Parietal lobe (tissue), 2 donors: ENCODE results near the gene SHROOM2. TPM values are rescaled to one million over a fixed set of nuclear protein-coding genes. Genes with fewer than 3 reads are reported as not detected.

ENCODE experiments used
- small RNA-seq: library from RNA; depleted of rRNA; stranded (forward); fragments of <200 nt; gene quantifications from one replicate; pipeline ENCODE3, GENCODE V24; 2014; ENCODE audit warnings: low replicate concordance
- total RNA-seq: library from RNA; depleted of rRNA; stranded (reverse); fragments of >200 nt; gene quantifications from one replicate; pipeline ENCODE4 v1.2.3, GENCODE V29; 2014

Gene SHROOM2, protein sequence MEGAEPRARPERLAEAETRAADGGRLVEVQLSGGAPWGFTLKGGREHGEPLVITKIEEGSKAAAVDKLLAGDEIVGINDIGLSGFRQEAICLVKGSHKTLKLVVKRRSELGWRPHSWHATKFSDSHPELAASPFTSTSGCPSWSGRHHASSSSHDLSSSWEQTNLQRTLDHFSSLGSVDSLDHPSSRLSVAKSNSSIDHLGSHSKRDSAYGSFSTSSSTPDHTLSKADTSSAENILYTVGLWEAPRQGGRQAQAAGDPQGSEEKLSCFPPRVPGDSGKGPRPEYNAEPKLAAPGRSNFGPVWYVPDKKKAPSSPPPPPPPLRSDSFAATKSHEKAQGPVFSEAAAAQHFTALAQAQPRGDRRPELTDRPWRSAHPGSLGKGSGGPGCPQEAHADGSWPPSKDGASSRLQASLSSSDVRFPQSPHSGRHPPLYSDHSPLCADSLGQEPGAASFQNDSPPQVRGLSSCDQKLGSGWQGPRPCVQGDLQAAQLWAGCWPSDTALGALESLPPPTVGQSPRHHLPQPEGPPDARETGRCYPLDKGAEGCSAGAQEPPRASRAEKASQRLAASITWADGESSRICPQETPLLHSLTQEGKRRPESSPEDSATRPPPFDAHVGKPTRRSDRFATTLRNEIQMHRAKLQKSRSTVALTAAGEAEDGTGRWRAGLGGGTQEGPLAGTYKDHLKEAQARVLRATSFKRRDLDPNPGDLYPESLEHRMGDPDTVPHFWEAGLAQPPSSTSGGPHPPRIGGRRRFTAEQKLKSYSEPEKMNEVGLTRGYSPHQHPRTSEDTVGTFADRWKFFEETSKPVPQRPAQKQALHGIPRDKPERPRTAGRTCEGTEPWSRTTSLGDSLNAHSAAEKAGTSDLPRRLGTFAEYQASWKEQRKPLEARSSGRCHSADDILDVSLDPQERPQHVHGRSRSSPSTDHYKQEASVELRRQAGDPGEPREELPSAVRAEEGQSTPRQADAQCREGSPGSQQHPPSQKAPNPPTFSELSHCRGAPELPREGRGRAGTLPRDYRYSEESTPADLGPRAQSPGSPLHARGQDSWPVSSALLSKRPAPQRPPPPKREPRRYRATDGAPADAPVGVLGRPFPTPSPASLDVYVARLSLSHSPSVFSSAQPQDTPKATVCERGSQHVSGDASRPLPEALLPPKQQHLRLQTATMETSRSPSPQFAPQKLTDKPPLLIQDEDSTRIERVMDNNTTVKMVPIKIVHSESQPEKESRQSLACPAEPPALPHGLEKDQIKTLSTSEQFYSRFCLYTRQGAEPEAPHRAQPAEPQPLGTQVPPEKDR (N-terminal part only)
- 21.9 TPM for total RNA-seq

GRCh38 chrX:9785944-9786797, at the start of gene SHROOM2:
Gene SHROOM2, plus strand, starts transcription at chrX:9786429. Its CDS starts 117 bp downstream, at chrX:9786546.

DNA sequence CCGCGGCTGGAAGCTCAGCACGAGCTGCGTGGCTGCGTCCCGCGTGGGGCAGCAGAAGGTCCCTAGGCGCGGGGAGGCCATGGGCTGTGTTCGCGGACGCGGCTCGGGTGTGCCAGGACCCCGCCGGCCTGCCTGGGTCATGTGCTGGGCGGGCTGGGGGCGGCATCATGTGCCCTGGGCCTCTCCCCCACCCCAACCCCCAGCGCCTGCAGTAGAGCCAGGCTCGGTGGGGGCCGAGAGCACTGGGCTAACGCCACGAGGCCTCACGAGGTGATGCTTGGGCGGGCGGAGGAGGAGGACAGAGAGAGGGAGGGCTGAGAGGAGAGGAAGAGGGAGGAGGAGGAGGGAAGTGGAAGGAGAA, 20.5 kb upstream of the SHROOM2 start, which contains the start of gene GPR143:
GPR143 (minus strand) TSS at position 111 of the 361 bp plus-strand sequence; CDS start at position 81, 30 bp downstream.

DNA sequence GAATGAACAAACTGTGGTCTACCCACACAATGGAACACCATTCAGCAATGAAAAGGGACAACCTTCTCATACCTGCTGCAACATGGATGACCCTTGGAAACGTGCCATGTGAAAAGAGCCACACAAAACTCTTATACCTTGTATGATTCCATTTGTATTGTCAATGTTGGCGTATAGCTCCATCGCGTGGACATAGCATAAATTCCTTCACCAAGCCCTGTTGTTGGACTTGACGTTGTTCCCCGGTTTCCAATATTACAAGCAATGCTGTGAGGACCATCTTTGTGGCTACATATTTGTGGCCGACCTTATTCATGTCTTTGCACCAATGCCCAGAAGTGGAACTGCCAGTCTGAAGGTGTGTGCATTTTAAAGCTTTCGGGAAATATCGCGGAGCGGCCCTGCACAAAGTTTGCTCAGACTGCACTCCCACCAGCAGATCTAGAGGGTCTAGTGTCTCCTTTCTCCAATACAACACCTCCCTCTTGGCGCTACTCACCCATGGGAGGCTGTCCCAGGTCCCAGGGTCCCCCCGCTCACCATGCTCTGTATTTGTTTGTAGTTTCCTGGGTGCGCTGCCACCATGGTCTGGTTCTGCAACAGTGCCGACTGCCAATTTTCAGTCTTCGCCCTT, 180.7 kb downstream of the SHROOM2 start, which contains the start of gene CLDN34:
CLDN34 (plus strand) TSS at position 584 of the 634 bp plus-strand sequence; CDS start at position 584, 0 bp downstream.

Small RNA genes lying within 50 kb of the gene (small RNA-seq; reads per million reads assigned to genes)
- gene RF00019, result not detected

Other genes starting within 250 kb of the SHROOM2 start
- 1.3 TPM for gene GPR143, start 20.6 kb upstream of the SHROOM2 start, total RNA-seq
- gene CLDN34, start 180.9 kb downstream of the SHROOM2 start, total RNA-seq, result not detected